ENCODE data around the gene PTGFR. TPM values are rescaled to one million over a fixed set of nuclear protein-coding genes. Genes with fewer than 3 reads are reported as not detected.

PTGFR gene
- total RNA-seq, 1 donor from 2014 or later: 0.36 TPM

GRCh38 chr1:78547081-78547480 lies 56.3 kb downstream of the PTGFR start:
- Mint-ChIP-seq H3K9me3 (peaks cover 10% of the 10 kb centered on the region), H3K27me3 (no peaks in the 10 kb centered on the region), H3K4me3 (no peak overlapping the region), H3K36me3 (no peaks in the 10 kb centered on the region), H3K4me1 (ENCODE audit: unreplicated experiment) (no peaks in the 10 kb centered on the region), H3K27ac (no peak overlapping the region)
- TF ChIP-seq CTCF (conservative IDR thresholded peaks at IDR 0.05): no peak
- DNase-seq (ENCODE audit: extremely low spot score, unreplicated experiment): no peak

- Mint-ChIP-seq H3K27me3 (no peaks in the 10 kb centered on the region), H3K4me1 (ENCODE audit: unreplicated experiment) (no peaks in the 10 kb centered on the region), H3K27ac (no peak overlapping the region), H3K36me3 (no peaks in the 10 kb centered on the region), H3K4me3 (no peak overlapping the region), H3K9me3 (peaks cover 10% of the 10 kb centered on the region)
- no peak for TF ChIP-seq CTCF (conservative IDR thresholded peaks at IDR 0.05)
- no peak for DNase-seq (ENCODE audit: extremely low spot score, unreplicated experiment)
These were observed 58.6 kb downstream of the PTGFR start for GRCh38 chr1:78549331-78549730.

- Mint-ChIP-seq H3K36me3 (no peaks in the 10 kb centered on the region), H3K4me3 (no peak overlapping the region), H3K27me3 (no peaks in the 10 kb centered on the region), H3K4me1 (ENCODE audit: unreplicated experiment) (no peaks in the 10 kb centered on the region), H3K27ac (no peak overlapping the region), H3K9me3 (peaks cover 14% of the 10 kb centered on the region)
- no peak for DNase-seq (ENCODE audit: extremely low spot score, unreplicated experiment)
- no peak for TF ChIP-seq CTCF (conservative IDR thresholded peaks at IDR 0.05)
These were observed 59.1 kb downstream of the PTGFR start for GRCh38 chr1:78549891-78550290.

DNA sequence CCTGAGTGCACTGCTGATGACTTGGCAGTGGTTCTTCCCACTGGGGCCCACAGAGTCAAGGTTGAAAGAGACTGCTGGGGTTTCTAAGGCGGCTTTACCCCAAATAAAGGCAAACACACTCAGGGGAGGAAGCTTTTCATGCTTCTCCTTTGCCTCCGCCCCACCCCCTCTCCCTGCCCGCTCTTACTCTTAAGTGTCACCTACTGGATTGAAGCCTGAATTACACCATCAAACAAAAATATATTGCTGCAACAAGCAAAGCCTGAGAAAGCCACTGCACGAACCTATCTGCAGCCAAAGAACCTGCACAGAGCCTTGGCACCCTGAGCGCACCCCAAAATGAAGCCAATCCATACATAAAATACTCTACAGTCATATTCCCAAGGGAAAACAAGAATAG lies 63.1 kb downstream of the PTGFR start:
- no peak overlapping the region for H3K4me3 Mint-ChIP-seq
- no peaks in the 10 kb centered on the region for H3K36me3 Mint-ChIP-seq
- no peak overlapping the region for H3K27ac Mint-ChIP-seq
- H3K9me3 Mint-ChIP-seq: peaks cover 18% of the 10 kb centered on the region
- no peak for DNase-seq (ENCODE audit: extremely low spot score, unreplicated experiment)
- peak; percentile 27 for TF ChIP-seq CTCF (conservative IDR thresholded peaks at IDR 0.05)
- no peaks in the 10 kb centered on the region for H3K27me3 Mint-ChIP-seq
- no peaks in the 10 kb centered on the region for H3K4me1 Mint-ChIP-seq (ENCODE audit: unreplicated experiment)

DNA sequence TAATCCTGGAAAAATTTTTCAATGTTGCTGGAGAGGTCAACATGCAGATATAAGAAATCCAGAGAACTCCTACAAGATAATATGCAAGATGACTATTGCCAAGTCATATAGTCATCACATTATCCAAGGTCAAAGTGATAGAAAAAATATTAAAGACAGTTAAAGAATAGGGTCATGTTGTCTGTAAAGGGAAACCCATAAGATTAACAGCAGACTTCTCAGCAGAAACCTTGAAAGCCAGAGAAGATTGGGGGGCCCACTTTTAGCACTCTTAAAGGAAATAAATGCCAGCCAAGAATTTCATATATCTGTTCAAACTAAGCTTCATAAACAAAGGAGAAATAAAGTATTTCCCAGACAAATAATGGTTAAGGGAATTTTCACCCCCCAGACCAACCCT lies 64.1 kb downstream of the PTGFR start:
- H3K27ac Mint-ChIP-seq: no peak overlapping the region
- no peak for TF ChIP-seq CTCF (conservative IDR thresholded peaks at IDR 0.05)
- H3K27me3 Mint-ChIP-seq: no peaks in the 10 kb centered on the region
- peaks cover 15% of the 10 kb centered on the region for H3K9me3 Mint-ChIP-seq
- H3K4me3 Mint-ChIP-seq: no peak overlapping the region
- no peak for DNase-seq (ENCODE audit: extremely low spot score, unreplicated experiment)
- no peaks in the 10 kb centered on the region for H3K36me3 Mint-ChIP-seq
- no peaks in the 10 kb centered on the region for H3K4me1 Mint-ChIP-seq (ENCODE audit: unreplicated experiment)

DNA sequence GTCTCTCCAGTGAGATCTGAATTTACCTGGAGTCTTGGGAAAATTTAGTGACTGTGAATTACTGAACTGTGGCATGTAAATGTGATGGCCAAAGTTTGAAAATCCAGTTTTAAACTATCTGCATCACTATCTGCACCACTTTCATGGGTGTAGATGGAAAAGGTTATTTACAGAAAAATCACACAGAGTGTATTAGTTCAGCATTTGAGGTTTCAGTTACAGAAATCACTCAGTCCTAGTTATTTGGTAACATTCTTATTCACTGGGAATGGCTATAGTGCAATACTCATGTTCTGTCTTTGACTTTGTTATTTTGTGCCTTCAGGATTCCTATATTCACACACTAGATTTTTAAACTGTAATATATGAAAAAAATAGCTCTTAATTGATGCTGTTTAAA lies 68.9 kb downstream of the PTGFR start:
- no peak for DNase-seq (ENCODE audit: extremely low spot score, unreplicated experiment)
- Mint-ChIP-seq H3K9me3 (peaks cover 9% of the 10 kb centered on the region), H3K27me3 (no peaks in the 10 kb centered on the region), H3K27ac (no peak overlapping the region), H3K4me3 (no peak overlapping the region), H3K4me1 (ENCODE audit: unreplicated experiment) (no peaks in the 10 kb centered on the region), H3K36me3 (no peaks in the 10 kb centered on the region)
- TF ChIP-seq CTCF (conservative IDR thresholded peaks at IDR 0.05): no peak

Measured in type B pancreatic cell (in vitro differentiated cells).